HepG2 (cell line): ENCODE results near the gene ANO3. TPM values are rescaled to one million over a fixed set of nuclear protein-coding genes. Genes with fewer than 3 reads are reported as not detected.

Experiments used
- ATAC-seq: fragments of 200-7000 bp; cut with Tn5 transposase; 3 replicates; pipeline ENCODE4 v1.9.1; 2020; ENCODE audit warnings: mild to moderate bottlenecking, moderate library complexity
- BruUV-seq: library from RNA; stranded (reverse); fragments of 400-500 nt; replicated peaks from 2 replicates; lab custom pipeline; 2021; lab: Mats Ljungman, UMichigan
- CTCF ChIA-PET: fragments of 300-600 bp; formaldehyde crosslinking; extraction: SDS; loops from one replicate; lab custom pipeline; 2021; ENCODE audit warnings: low total read pairs, inconsistent platforms, low intra/inter-chr PET ratio; lab: Yijun Ruan, JAX
- POLR2A ChIA-PET: fragments of 350-600 bp; sonication (Branson Sonifier 250); formaldehyde crosslinking; loops from one replicate; lab custom pipeline; 2020; ENCODE audit warnings: antibody characterized with exemption, inconsistent platforms; lab: Yijun Ruan, JAX
- DNase-seq: peaks from one replicate; pipeline ENCODE4 v3.0.0-alpha.2; 2015; ENCODE audit warnings: low spot score
- FAIRE-seq: peaks from 3 replicates; lab custom pipeline; 2011; peaks lifted over from hg19 to GRCh38; lab: Jason Lieb, UNC
- H2AFZ ChIP-seq: one replicate; pipeline ENCODE4 v1.6.1; 2011; ENCODE audit warnings: low read length, inconsistent platforms
- H3K27ac ChIP-seq: fragments of 300-600 bp; 3 replicates; pipeline ENCODE4 v1.8.0; 2011; ENCODE audit warnings: mixed run types, mild to moderate bottlenecking, mixed read lengths, low read length, inconsistent platforms; ENCODE audit not compliant: insufficient read depth; ENCODE audit errors: extremely low read length
- H3K27me3 ChIP-seq, 2 experiments: fragments of 200-600 bp in 1 of 2; 2 replicates in 1 of 2; 3 replicates in 1 of 2; pipeline versions ENCODE4 v1.6.0 to v1.8.0; 2011; ENCODE audit warnings: low read length in 2 of 2, mild to moderate bottlenecking in 2 of 2, moderate library complexity in 2 of 2, inconsistent platforms in 1 of 2; ENCODE audit not compliant: insufficient read depth in 2 of 2, control insufficient read depth in 1 of 2
- H3K36me3 ChIP-seq, 2 experiments: fragments of 200-600 bp in 1 of 2; replicated peaks in 1 of 2; 2 replicates in 1 of 2; 3 replicates in 1 of 2; pipeline versions ENCODE4 v1.5.1 to v1.8.0; 2011; ENCODE audit warnings: low read length in 2 of 2, inconsistent platforms in 1 of 2; ENCODE audit not compliant: insufficient read depth in 2 of 2, control insufficient read depth in 1 of 2
- H3K4me1 ChIP-seq: 2 replicates; pipeline ENCODE4 v1.5.1; 2012; ENCODE audit warnings: low read length, inconsistent platforms; ENCODE audit not compliant: insufficient read depth
- H3K4me2 ChIP-seq: 2 replicates; pipeline ENCODE4 v1.6.0; 2011; ENCODE audit warnings: low read depth, low read length, inconsistent platforms
- H3K4me3 ChIP-seq, 3 experiments: fragments of 200-600 bp in 1 of 3; sonication (generic), shearing (Covaris generic) in 1 of 3; replicated peaks in 1 of 3; 2 replicates each; pipeline ENCODE4 v1.5.1; 2011 to 2016; ENCODE audit warnings: low read length in 3 of 3, inconsistent platforms in 2 of 3, low read depth in 2 of 3, mild to moderate bottlenecking in 2 of 3, control low read depth in 1 of 3, mixed read lengths in 1 of 3; ENCODE audit not compliant: insufficient read depth in 1 of 3
- H3K79me2 ChIP-seq: one replicate; pipeline ENCODE4 v1.6.1; 2011; ENCODE audit warnings: low read length, inconsistent platforms; ENCODE audit not compliant: insufficient read depth
- H3K9ac ChIP-seq: 2 replicates; pipeline ENCODE4 v1.6.0; 2011; ENCODE audit warnings: mild to moderate bottlenecking, low read depth, low read length, inconsistent platforms; ENCODE audit not compliant: insufficient read depth
- H3K9me3 ChIP-seq: 2 replicates; pipeline ENCODE4 v1.5.1; 2012; ENCODE audit warnings: mild to moderate bottlenecking, low read length
- H4K20me1 ChIP-seq: 2 replicates; pipeline ENCODE4 v1.6.0; 2011; ENCODE audit warnings: inconsistent platforms, mild to moderate bottlenecking, low read length, moderate library complexity; ENCODE audit not compliant: insufficient read depth
- CHD4 ChIP-seq: fragments of 200-600 bp; sonication (generic); IDR thresholded peaks from 2 replicates; pipeline ENCODE4 v1.7.0; 2017; ENCODE audit warnings: mild to moderate bottlenecking, low read length, borderline replicate concordance
- HIVEP1 ChIP-seq: sonication (generic); formaldehyde crosslinking; IDR thresholded peaks from 2 replicates; pipeline ENCODE4 v1.4.0; 2020; ENCODE audit warnings: mild to moderate bottlenecking, missing genetic modification reagents
- KLF12 ChIP-seq: sonication (generic); formaldehyde crosslinking; IDR thresholded peaks from 2 replicates; pipeline ENCODE4 v1.4.0; 2020; ENCODE audit warnings: missing genetic modification reagents, borderline replicate concordance
- MTF1 ChIP-seq: sonication (generic); formaldehyde crosslinking; IDR thresholded peaks from 2 replicates; pipeline ENCODE4 v1.5.0; 2020; ENCODE audit warnings: missing genetic modification reagents
- SMARCC2 ChIP-seq: fragments of 450-650 bp; IDR thresholded peaks from 2 replicates; pipeline ENCODE4 v1.6.1; 2017; ENCODE audit warnings: antibody characterized with exemption, mild to moderate bottlenecking
- YEATS4 ChIP-seq: sonication (generic); formaldehyde crosslinking; IDR thresholded peaks from 2 replicates; pipeline ENCODE4 v1.4.0; 2020; ENCODE audit warnings: missing genetic modification reagents, borderline replicate concordance
- ZNF17 ChIP-seq: sonication (generic); formaldehyde crosslinking; IDR thresholded peaks from 2 replicates; pipeline ENCODE4 v1.5.0; 2020; ENCODE audit warnings: mild to moderate bottlenecking, missing genetic modification reagents
- ZNF614 ChIP-seq: IDR thresholded peaks from 2 replicates; pipeline ENCODE4 v1.6.1; 2018; ENCODE audit warnings: missing biosample characterization, missing genetic modification reagents, inconsistent platforms, borderline replicate concordance
- ZSCAN20 ChIP-seq: sonication (generic); formaldehyde crosslinking; IDR thresholded peaks from 2 replicates; pipeline ENCODE4 v1.4.0; 2020; ENCODE audit warnings: missing genetic modification reagents, mild to moderate bottlenecking, borderline replicate concordance
- WGBS: methylation state at CpG from one replicate; pipeline ENCODE4 v1.1.6; 2017; ENCODE audit warnings: low lambda C conversion rate; 5-methylcytosine and 5-hydroxymethylcytosine counted together
- in situ Hi-C: cut with HindIII; loops from 2 replicates; pipeline ENCODE4 v1.10.0; 2017; ENCODE audit warnings: low pct_unique_long_range_greater_than_20kb; ENCODE audit not compliant: extremely low pct_ligation_motif_present
- intact Hi-C: fragments of 100-400 bp; cut with micrococcal nuclease; formaldehyde crosslinking; loops from one replicate; pipeline ENCODE4 v1.10.0; 2022; ENCODE audit not compliant: unreplicated experiment
- polyA plus RNA-seq, 8 experiments: library from polyadenylated mRNA; depleted of rRNA in 3 of 8; stranded (reverse) in 7 of 8; unstranded in 1 of 8; fragments of >200 nt; fragmentation: Illumina TruSeq in 4 of 8; extraction: Trizol in 4 of 8; gene quantifications; 2 replicates each; pipeline versions ENCODE4 v1.2.1 to v1.2.3, GENCODE V29; 2011 to 2016; ENCODE audit warnings: low read depth in 4 of 8, missing spikeins in 1 of 8, mixed read lengths in 1 of 8; ENCODE audit not compliant: insufficient read depth in 1 of 8
- total RNA-seq, 5 experiments: library from RNA; depleted of rRNA; stranded (reverse); fragments of >200 nt; fragmentation: Illumina TruSeq; extraction: Trizol; gene quantifications; 2 replicates each; pipeline ENCODE4 v1.2.3, GENCODE V29; 2016; ENCODE audit warnings: low read depth in 1 of 5
- TF ChIP-seq, protein P1 (sequence below): sonication (generic); formaldehyde crosslinking; IDR thresholded peaks from 2 replicates; pipeline ENCODE4 v1.5.0; 2020; ENCODE audit warnings: missing genetic modification reagents
- TF ChIP-seq, protein P2 (sequence below): sonication (generic); formaldehyde crosslinking; IDR thresholded peaks from 2 replicates; pipeline ENCODE4 v1.4.0; 2020; ENCODE audit warnings: missing genetic modification reagents, borderline replicate concordance
- TF ChIP-seq, protein P3 (sequence below): sonication (generic); formaldehyde crosslinking; IDR thresholded peaks from 2 replicates; pipeline ENCODE4 v1.4.0; 2020; ENCODE audit warnings: mild to moderate bottlenecking, low read depth, missing genetic modification reagents
- TF ChIP-seq, protein P4 (sequence below): IDR thresholded peaks from 2 replicates; pipeline ENCODE4 v1.6.1; 2016; ENCODE audit warnings: low read depth, control low read depth
- TF ChIP-seq, protein P5 (sequence below): sonication (generic); formaldehyde crosslinking; IDR thresholded peaks from 2 replicates; pipeline ENCODE4 v1.5.1; 2020; ENCODE audit warnings: missing genetic modification reagents, mild to moderate bottlenecking, borderline replicate concordance

ANO3 gene
- total and polyA plus RNA-seq, 2 of the 13 experiments (the other 11 are each of a cell fraction or from before 2014, with no cell fraction given) = 0.17 to 0.44 TPM

DNA sequence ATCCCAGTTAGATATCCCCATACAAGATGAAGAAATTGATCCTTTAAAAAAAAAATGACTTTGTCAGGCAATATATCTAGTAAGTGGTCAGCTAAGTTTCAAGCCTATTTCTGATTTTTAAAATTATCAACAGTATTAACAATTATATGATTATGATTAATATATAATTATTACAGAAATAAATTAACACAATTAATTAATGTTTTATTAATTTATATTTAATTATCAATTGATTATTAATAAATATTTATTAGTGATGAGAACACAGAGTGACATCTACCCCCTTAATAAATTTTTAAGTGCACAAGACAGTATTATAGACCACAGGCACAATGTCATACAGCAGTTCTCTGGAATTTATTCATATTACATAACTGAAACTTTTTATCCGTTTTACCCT lies 218.1 kb downstream of the ANO3 start (continued):
- TF ChIP-seq, protein P1, sequence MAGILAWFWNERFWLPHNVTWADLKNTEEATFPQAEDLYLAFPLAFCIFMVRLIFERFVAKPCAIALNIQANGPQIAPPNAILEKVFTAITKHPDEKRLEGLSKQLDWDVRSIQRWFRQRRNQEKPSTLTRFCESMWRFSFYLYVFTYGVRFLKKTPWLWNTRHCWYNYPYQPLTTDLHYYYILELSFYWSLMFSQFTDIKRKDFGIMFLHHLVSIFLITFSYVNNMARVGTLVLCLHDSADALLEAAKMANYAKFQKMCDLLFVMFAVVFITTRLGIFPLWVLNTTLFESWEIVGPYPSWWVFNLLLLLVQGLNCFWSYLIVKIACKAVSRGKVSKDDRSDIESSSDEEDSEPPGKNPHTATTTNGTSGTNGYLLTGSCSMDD = no peak
- TF ChIP-seq, protein P2, sequence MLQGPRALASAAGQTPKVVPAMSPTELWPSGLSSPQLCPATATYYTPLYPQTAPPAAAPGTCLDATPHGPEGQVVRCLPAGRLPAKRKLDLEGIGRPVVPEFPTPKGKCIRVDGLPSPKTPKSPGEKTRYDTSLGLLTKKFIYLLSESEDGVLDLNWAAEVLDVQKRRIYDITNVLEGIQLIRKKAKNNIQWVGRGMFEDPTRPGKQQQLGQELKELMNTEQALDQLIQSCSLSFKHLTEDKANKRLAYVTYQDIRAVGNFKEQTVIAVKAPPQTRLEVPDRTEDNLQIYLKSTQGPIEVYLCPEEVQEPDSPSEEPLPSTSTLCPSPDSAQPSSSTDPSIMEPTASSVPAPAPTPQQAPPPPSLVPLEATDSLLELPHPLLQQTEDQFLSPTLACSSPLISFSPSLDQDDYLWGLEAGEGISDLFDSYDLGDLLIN (CRISPR knock-in tag) = no peak
- no peak for TF ChIP-seq ZNF17 (CRISPR knock-in tag)
- TF ChIP-seq CHD4 = no peak
- TF ChIP-seq ZSCAN20 = no peak
- no peak for TF ChIP-seq MTF1
- TF ChIP-seq, protein P3, sequence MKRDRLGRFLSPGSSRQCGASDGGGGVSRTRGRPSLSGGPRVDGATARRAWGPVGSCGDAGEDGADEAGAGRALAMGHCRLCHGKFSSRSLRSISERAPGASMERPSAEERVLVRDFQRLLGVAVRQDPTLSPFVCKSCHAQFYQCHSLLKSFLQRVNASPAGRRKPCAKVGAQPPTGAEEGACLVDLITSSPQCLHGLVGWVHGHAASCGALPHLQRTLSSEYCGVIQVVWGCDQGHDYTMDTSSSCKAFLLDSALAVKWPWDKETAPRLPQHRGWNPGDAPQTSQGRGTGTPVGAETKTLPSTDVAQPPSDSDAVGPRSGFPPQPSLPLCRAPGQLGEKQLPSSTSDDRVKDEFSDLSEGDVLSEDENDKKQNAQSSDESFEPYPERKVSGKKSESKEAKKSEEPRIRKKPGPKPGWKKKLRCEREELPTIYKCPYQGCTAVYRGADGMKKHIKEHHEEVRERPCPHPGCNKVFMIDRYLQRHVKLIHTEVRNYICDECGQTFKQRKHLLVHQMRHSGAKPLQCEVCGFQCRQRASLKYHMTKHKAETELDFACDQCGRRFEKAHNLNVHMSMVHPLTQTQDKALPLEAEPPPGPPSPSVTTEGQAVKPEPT = no peak
- TF ChIP-seq ZNF614 (CRISPR knock-in tag) = no peak
- TF ChIP-seq, all 625 proteins: peak for 0

DNA sequence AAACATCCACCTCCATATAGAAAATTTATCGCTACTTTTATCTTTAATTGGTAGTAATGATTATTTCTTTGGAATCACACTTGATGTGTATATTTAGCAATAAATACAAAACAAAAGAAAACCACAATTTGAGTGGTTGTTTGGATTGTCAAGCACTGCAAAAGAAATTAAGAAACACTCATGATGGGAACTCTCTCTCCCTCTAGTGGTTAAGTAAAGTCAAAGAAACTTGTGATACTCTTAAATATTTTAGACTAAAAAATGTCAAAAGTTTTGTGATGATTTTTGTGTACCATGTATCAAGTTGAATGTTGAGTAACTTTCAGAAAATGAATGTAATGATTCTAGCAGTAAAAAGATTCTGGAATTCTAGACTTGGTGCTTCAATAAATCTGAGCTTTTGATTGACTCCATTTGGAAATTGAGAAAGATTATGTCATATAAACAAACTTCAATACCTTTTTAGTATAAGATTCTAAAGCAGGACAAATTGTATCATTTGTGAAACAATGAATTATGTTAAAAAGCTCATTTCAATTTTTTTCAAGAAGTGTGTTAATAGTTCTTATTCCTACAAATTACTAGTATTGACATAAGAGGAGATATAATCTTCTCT lies 219.4 kb downstream of the ANO3 start:
- in situ Hi-C loops = no loop called here
- no peaks in the 10 kb centered on the region for H3K27me3 ChIP-seq
- ATAC-seq (no peak), DNase-seq (no peak), FAIRE-seq (no peak)
- no peak overlapping the region for H2AFZ ChIP-seq
- H3K9me3 ChIP-seq = no peaks in the 10 kb centered on the region
- BruUV-seq = no TSS peak
- H3K4me1 ChIP-seq = no peaks in the 10 kb centered on the region
- no peaks in the 10 kb centered on the region for H3K36me3 ChIP-seq
- intact Hi-C loops = no loop called here
- no peaks in the 10 kb centered on the region for H4K20me1 ChIP-seq
- H3K27ac ChIP-seq = no peak overlapping the region
- CTCF ChIA-PET = interaction anchor here (1.5 kb wide), 1 partner anchor 254 kb away, joined by 3 read pairs; no protein-coding TSS in a partner anchor
- H3K79me2 ChIP-seq = no peaks in the 10 kb centered on the region
- H3K9ac ChIP-seq = no peak overlapping the region
- H3K4me3 ChIP-seq = no peak overlapping the region
- H3K4me2 ChIP-seq = no peak overlapping the region
- WGBS = 0% methylated on average over 1 of the region's 1 CpG
- POLR2A ChIA-PET = no interaction called here
- TF ChIP-seq KLF12 (CRISPR knock-in tag) (no peak), SMARCC2 (no peak), YEATS4 (no peak), HIVEP1 (no peak)
- TF ChIP-seq, protein P4, sequence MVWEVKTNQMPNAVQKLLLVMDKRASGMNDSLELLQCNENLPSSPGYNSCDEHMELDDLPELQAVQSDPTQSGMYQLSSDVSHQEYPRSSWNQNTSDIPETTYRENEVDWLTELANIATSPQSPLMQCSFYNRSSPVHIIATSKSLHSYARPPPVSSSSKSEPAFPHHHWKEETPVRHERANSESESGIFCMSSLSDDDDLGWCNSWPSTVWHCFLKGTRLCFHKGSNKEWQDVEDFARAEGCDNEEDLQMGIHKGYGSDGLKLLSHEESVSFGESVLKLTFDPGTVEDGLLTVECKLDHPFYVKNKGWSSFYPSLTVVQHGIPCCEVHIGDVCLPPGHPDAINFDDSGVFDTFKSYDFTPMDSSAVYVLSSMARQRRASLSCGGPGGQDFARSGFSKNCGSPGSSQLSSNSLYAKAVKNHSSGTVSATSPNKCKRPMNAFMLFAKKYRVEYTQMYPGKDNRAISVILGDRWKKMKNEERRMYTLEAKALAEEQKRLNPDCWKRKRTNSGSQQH (CRISPR knock-in tag) = no peak
- TF ChIP-seq, protein P5, sequence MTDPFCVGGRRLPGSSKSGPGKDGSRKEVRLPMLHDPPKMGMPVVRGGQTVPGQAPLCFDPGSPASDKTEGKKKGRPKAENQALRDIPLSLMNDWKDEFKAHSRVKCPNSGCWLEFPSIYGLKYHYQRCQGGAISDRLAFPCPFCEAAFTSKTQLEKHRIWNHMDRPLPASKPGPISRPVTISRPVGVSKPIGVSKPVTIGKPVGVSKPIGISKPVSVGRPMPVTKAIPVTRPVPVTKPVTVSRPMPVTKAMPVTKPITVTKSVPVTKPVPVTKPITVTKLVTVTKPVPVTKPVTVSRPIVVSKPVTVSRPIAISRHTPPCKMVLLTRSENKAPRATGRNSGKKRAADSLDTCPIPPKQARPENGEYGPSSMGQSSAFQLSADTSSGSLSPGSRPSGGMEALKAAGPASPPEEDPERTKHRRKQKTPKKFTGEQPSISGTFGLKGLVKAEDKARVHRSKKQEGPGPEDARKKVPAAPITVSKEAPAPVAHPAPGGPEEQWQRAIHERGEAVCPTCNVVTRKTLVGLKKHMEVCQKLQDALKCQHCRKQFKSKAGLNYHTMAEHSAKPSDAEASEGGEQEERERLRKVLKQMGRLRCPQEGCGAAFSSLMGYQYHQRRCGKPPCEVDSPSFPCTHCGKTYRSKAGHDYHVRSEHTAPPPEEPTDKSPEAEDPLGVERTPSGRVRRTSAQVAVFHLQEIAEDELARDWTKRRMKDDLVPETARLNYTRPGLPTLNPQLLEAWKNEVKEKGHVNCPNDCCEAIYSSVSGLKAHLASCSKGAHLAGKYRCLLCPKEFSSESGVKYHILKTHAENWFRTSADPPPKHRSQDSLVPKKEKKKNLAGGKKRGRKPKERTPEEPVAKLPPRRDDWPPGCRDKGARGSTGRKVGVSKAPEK (CRISPR knock-in tag) = no peak
